NCI-H526 treated with DMSO at 0.1 percent for 48 hours (cell line): ENCODE results near the gene PPM1E.

Source experiments
- DNase-seq: peaks from one replicate; lab custom pipeline; 2025; lab: John Stamatoyannopoulos, UW

The PPM1E gene

DNA sequence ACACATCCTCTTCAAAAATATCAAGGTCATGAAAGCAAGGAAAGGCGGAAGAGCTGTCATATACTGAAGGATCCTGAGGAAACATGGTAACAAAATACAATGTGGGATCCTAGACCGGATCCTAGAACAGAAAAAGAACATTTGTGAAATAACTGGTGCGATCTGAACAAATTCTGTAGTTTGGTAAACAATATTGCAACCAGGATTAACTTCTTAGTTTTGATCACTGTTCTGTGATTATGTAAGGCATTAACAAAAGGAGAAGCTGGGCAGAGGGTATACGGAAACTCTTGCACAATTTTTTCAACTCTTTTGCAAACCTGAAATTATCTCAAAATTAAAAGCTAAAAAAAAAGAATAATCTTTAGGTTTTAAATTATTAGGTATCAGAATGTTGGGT lies 241.3 kb downstream of the PPM1E start:
- DNase-seq = no peak

DNA sequence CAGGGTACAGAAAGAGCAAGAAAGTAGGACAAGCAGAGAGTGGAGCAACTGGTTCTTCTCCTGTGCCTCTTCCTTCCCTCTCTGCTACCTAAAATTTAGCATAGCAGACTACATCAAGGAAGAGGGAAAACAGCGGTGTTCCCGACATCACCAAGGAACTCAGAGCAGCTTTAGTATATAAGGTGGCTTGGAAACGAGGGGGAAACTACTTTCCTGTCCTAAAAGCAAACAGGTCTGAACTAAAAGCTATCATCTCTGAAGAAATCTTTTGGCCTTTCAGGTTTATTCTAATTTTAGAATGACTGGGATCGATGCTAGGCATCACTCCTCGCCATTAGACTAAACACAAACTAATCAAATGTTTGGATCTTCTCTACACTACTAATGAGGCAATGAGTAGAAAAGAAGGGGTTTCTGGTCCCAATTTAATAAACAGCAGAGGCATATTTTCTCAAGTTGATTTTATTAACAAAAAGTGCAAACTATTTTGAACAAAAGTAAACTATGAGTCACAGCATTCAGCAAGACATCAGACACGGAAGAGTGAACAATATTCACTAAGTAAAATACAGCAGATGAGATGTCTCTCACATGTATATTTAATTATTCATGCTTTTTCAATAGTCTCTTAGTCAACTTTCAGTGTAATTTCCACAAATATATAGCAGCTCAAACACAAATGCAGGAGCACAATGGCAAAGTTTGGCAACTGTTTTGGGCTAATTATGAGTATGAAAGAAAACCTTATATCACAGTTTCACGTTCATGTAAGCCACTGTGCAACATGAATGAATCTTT lies 242.3 kb downstream of the PPM1E start:
- DNase-seq = no peak

DNA sequence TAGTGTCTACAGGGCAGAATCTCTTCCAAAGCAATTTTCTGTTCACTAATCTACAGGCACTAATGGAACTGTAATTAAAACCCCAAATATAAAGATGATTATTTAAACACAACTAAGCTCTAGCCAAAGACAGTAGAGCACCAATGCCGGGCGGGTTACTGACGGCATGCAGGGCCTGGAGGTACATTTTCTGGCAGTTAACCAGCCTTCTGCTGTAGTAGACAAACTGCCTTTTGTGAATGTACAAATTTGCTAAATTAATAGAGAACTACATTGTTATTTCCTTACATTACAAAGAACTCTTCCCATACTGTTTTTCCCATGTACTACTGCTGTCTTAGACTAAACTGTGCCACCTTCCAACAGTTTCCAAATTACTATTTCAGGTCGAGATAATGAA lies 243.2 kb downstream of the PPM1E start:
- no peak for DNase-seq

DNA sequence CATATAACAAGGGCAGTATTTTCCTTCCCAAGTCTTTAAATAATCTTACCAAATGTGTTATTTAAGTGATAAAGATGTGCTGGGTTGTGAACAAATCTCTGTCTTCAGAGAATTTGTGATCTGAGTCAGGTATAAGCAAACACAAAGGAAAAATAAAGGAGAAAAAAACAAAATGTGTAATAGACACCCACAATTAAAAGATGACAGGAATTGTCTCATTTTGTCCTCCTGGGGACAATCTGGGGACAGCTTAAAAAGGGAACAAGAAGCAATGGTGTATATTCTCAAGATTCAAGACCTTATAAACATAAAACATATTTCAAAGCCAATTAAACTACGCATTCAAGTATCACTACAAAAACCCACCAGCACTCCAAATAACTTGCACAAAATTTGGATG lies 243.8 kb downstream of the PPM1E start:
- no peak for DNase-seq

DNA sequence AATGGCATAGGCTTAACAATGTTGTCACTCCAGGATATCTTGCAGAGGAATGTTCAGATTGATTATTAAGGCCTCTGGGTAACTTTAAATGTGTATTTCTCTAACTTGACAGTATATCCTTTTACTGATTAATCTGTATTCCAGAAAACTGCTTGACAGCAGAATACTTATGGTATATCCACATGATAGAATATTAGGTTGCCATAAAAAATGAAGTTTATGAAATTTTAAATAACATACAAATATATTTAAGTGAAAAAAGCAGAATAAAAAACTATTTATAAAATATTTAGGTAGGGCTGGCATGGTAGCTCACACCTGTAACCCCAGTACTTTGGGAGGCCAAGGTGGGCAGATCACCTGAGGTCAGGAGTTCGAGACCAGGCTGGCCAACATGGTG lies 244.4 kb downstream of the PPM1E start:
- DNase-seq = no peak

DNA sequence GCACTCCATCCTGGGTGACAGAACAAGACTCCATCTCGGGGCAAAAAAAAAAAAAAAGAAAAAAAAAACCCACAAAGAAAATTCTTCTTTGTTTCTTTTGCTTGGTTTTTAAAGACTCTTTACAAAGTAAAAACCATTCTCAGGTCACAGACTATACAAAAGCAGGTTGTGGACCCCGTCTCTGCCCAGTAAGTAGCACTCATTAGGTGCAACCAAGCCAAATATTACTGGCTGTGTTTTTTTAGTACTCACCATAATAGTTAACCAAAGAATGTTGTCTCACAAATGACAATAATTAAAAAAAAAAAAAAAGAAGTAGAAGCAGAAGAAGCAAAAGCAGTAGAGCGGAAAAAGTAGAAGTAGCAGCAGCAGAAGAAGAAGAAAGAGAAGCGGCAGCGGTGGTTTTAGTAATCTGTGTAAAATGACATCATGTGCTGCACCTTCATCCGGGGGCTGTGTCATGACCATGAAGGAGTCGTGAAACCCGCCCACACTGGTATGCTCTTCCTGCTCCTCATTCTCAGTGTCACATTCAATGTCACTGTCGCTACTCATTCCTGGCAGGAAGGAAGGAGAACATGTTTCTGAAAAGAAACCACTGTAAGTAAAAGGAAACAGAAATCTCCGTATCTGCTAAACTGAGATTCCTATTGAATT lies 245.6 kb downstream of the PPM1E start:
- no peak for DNase-seq

DNA sequence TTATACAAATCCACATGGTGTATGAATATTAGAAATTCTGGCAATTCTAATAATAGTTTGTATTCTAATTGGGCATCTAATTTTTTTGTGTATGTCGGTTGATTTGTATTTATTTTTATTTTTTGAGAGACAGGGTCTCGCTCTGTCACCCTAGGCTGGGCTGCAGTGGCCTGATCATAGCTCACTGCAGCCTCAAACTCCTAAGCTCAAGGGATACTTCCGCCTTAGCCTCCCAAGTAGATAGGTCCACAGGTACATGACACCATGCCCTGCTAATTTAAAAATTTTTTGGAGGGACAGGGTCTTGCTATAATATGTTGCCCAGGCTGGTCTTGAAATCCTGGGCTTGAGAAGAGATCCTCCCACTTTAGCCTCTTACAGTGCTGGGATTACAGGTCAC lies 246.5 kb downstream of the PPM1E start:
- DNase-seq = no peak

- no peak for DNase-seq
These were observed 247.2 kb downstream of the PPM1E start for GRCh38 chr17:59002848-59003247.

- no peak for DNase-seq
These were observed 248.2 kb downstream of the PPM1E start for GRCh38 chr17:59003860-59004259.

- DNase-seq = peak; percentile 34
These were observed 248.9 kb downstream of the PPM1E start for GRCh38 chr17:59004338-59005111.

DNA sequence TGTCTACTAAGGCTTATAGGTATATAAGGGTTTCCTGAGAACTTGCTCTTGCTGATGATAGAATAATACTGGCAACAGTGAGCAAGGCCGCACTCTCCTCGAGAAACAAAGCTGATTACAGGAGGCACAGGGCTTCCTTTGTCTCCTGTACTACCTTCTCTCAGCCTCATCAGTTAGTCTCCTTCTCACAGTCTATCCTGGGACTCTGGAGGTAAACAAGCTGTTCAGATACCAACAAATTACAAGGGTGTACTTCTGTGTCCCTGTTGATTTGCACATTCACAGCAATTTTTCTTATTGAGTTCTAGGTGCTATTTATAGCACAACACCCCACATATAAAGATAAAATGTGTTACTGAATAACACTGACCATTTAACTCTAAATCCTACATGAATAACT lies 252.3 kb downstream of the PPM1E start:
- DNase-seq = no peak

GRCh38 chr17:59008737-59009136 lies 253.1 kb downstream of the PPM1E start:
- no peak for DNase-seq

- DNase-seq = no peak
These were observed 254.4 kb downstream of the PPM1E start for GRCh38 chr17:59010026-59010425.

- DNase-seq = no peak
These were observed 256.3 kb downstream of the PPM1E start for GRCh38 chr17:59011975-59012374.

DNA sequence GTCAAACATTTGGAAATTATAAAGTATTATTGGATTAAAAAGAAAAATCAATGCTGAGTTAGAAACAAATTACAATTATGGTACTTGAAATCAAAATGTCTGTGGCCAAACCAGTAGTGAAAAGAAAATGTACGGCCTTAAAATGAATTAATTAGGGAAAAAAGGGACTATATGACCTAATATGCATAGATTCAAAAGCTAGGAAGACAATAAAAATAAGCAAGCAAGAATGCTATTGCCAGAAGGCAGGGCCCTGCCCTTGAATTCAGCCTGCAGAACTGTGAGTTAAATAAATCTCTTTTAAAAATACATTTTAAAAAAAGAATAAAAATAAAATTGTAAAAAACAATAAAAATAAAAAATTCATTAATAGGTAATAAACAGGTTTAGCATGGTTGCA lies 262.4 kb downstream of the PPM1E start:
- no peak for DNase-seq

DNA sequence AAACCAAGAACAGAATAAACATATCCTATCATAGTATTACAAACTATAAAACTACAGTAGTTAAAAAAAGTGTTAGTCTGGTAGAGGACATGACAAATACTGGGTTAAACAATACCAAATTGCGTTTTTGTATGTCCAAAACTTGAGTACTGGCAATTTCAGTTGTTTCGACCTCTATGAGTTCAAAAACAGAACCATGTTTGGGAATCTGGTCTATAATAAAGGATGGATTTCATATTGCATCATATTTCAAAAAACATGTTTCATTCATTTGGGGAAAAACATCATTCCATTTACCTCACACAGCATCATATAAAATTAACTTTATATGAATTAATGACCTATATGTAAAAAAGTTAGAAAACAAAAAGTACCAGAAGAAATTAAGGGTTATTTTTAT lies 269.3 kb downstream of the PPM1E start:
- no peak for DNase-seq

GRCh38 chr17:59026176-59026939 lies 270.7 kb downstream of the PPM1E start:
- DNase-seq = no peak

DNA sequence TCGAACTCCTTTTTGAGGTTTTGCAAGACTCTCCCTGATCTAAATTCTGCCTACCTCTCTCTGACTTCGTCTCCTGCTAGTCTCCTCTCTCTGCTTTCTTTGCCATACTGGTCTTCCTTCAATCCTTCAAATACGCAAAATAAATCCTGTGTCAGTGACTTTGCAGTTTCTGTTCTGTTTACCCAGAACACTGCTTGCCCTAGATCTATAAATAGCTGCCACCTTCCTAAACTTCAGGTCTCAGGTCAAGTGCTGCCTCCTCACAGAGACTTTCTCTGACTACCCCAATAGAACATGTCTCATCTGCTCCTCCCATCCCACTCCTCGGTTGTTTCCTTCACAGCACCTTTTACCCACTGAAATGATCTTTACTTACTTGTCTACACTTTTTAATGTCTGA lies 272.1 kb downstream of the PPM1E start:
- DNase-seq = no peak

DNA sequence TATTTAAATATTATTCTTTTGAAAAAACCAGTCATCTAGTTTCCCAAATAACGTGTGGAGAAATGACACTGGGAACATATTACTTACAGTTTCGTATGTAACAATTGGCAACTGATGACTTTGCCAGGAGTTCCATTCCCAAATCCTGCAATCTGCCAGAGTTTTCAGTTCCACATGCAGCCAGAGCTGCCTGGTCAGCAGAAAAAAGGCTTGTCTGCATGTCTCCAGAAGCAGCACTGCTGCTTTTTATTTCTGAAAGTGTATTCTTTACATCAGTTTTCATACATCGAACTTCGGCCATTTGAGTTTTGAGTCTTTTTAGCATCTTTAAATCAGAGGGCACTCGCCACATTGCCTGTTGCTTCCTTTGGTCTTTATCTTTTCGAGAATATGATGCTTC lies 272.7 kb downstream of the PPM1E start:
- DNase-seq = no peak

- DNase-seq = no peak
These were observed 275.2 kb downstream of the PPM1E start for GRCh38 chr17:59030811-59031210.
